MM.1S (cell line): ENCODE data around the gene ZNF625.

ENCODE experiments used
- CTCF ChIP-seq: fragments of 300-600 bp; sonication (generic); IDR thresholded peaks from 2 replicates; pipeline ENCODE4 v1.5.1; 2016; ENCODE audit warnings: antibody characterized with exemption, low read length, mixed read lengths
- EZH2 ChIP-seq: fragments of 300-600 bp; sonication (generic); optimal IDR thresholded peaks from 2 replicates; pipeline ENCODE3; 2017; ENCODE audit warnings: low read depth, mild to moderate bottlenecking, antibody characterized with exemption, low read length, mixed read lengths

GRCh38 chr19:12187625-12188024, 31.1 kb upstream of the ZNF625 start:
- TF ChIP-seq CTCF (no peak), EZH2 (no peak)
